HepG2 (cell line): ENCODE results near the gene ZFP36L2. TPM values are rescaled to one million over a fixed set of nuclear protein-coding genes. Genes with fewer than 3 reads are reported as not detected.
A peak's percentile ranks its signal among the peaks of the same experiment; 100 is the strongest.

Experiments used
- ADNP ChIP-seq: sonication (generic); formaldehyde crosslinking; IDR thresholded peaks from 2 replicates; pipeline ENCODE4 v1.4.0; 2020; ENCODE audit warnings: missing genetic modification reagents
- AKAP8 ChIP-seq: sonication (generic); formaldehyde crosslinking; IDR thresholded peaks from 2 replicates; pipeline ENCODE4 v1.5.1; 2020; ENCODE audit warnings: mild to moderate bottlenecking, missing genetic modification reagents
- ARID3A ChIP-seq: IDR thresholded peaks from 2 replicates; pipeline ENCODE4 v1.6.1; 2012; ENCODE audit warnings: low read depth, low read length, improper control_type of control experiment
- ATF1 ChIP-seq: IDR thresholded peaks from 2 replicates; pipeline ENCODE4 v1.6.1; 2016; ENCODE audit warnings: mild to moderate bottlenecking, control low read depth
- ATF5 ChIP-seq: sonication (generic); formaldehyde crosslinking; IDR thresholded peaks from 2 replicates; pipeline ENCODE4 v1.4.0; 2020; ENCODE audit warnings: mild to moderate bottlenecking, low read depth, missing genetic modification reagents
- CAMTA2 ChIP-seq: sonication (generic); formaldehyde crosslinking; IDR thresholded peaks from 2 replicates; pipeline ENCODE4 v1.4.0; 2020; ENCODE audit warnings: mild to moderate bottlenecking, missing genetic modification reagents, borderline replicate concordance
- FOXC1 ChIP-seq: sonication (generic); formaldehyde crosslinking; IDR thresholded peaks from 2 replicates; pipeline ENCODE4 v1.8.0; 2022; ENCODE audit warnings: mild to moderate bottlenecking, missing genetic modification reagents, borderline replicate concordance
- GATAD2A ChIP-seq: IDR thresholded peaks from 2 replicates; pipeline ENCODE4 v1.6.1; 2016
- HDAC2 ChIP-seq: sonication (generic); formaldehyde crosslinking; IDR thresholded peaks from 2 replicates; pipeline ENCODE4 v1.4.0; 2020; ENCODE audit warnings: missing genetic modification reagents
- JARID2 ChIP-seq: sonication (generic); formaldehyde crosslinking; IDR thresholded peaks from 2 replicates; pipeline ENCODE4 v1.8.1; 2023; ENCODE audit warnings: missing genetic modification reagents, inconsistent platforms; ENCODE audit not compliant: insufficient replicate concordance
- KDM1A ChIP-seq: IDR thresholded peaks from 2 replicates; pipeline ENCODE4 v1.6.1; 2016; ENCODE audit warnings: missing compliant biosample characterization
- MAZ ChIP-seq, 2 experiments: sonication (generic) in 1 of 2; formaldehyde crosslinking in 1 of 2; IDR thresholded peaks; 2 replicates each; pipeline versions ENCODE4 v1.5.0 to v1.6.1; 2012 to 2020; ENCODE audit warnings: low read depth in 2 of 2, mild to moderate bottlenecking in 2 of 2, borderline replicate concordance in 1 of 2, improper control_type of control experiment in 1 of 2, low read length in 1 of 2, missing genetic modification reagents in 1 of 2, moderate library complexity in 1 of 2
- PHB2 ChIP-seq: fragments of 450-650 bp; IDR thresholded peaks from 2 replicates; pipeline ENCODE4 v1.6.1; 2018; ENCODE audit not compliant: partially characterized antibody
- RAD21 ChIP-seq: fragments of 450-650 bp; formaldehyde crosslinking; IDR thresholded peaks from 2 replicates; pipeline ENCODE4 v1.5.0; 2020; ENCODE audit warnings: mild to moderate bottlenecking
- ZBTB4 ChIP-seq: sonication (generic); formaldehyde crosslinking; IDR thresholded peaks from 2 replicates; pipeline ENCODE4 v1.4.0; 2020; ENCODE audit warnings: missing genetic modification reagents, mild to moderate bottlenecking, borderline replicate concordance
- ZKSCAN5 ChIP-seq: sonication (generic); formaldehyde crosslinking; IDR thresholded peaks from 2 replicates; pipeline ENCODE4 v1.5.1; 2020; ENCODE audit warnings: mild to moderate bottlenecking, missing genetic modification reagents
- ZKSCAN8 ChIP-seq: IDR thresholded peaks from 2 replicates; pipeline ENCODE4 v1.6.1; 2016; ENCODE audit warnings: borderline replicate concordance, missing genetic modification reagents, missing compliant biosample characterization
- ZNF251 ChIP-seq: sonication (generic); formaldehyde crosslinking; IDR thresholded peaks from 2 replicates; pipeline ENCODE4 v1.9.0; 2021; ENCODE audit warnings: mild to moderate bottlenecking, missing genetic modification reagents
- ZNF556 ChIP-seq: sonication (generic); formaldehyde crosslinking; IDR thresholded peaks from 2 replicates; pipeline ENCODE4 v1.4.0; 2020; ENCODE audit warnings: mild to moderate bottlenecking, missing genetic modification reagents, borderline replicate concordance
- ZNF615 ChIP-seq: sonication (generic); formaldehyde crosslinking; IDR thresholded peaks from 2 replicates; pipeline ENCODE4 v1.5.0; 2020; ENCODE audit warnings: mild to moderate bottlenecking, missing genetic modification reagents, borderline replicate concordance
- ZNF629 ChIP-seq: sonication (generic); formaldehyde crosslinking; conservative IDR thresholded peaks from 2 replicates; pipeline ENCODE4 v1.5.0; 2020; ENCODE audit warnings: missing genetic modification reagents
- ZNF83 ChIP-seq: sonication (generic); formaldehyde crosslinking; IDR thresholded peaks from 2 replicates; pipeline ENCODE4 v1.4.0; 2020; ENCODE audit warnings: missing genetic modification reagents, mild to moderate bottlenecking, borderline replicate concordance
- polyA plus RNA-seq, 8 experiments: library from polyadenylated mRNA; depleted of rRNA in 3 of 8; stranded (reverse) in 7 of 8; unstranded in 1 of 8; fragments of >200 nt; fragmentation: Illumina TruSeq in 4 of 8; extraction: Trizol in 4 of 8; gene quantifications; 2 replicates each; pipeline versions ENCODE4 v1.2.1 to v1.2.3, GENCODE V29; 2011 to 2016; ENCODE audit warnings: low read depth in 4 of 8, missing spikeins in 1 of 8, mixed read lengths in 1 of 8; ENCODE audit not compliant: insufficient read depth in 1 of 8
- total RNA-seq, 5 experiments: library from RNA; depleted of rRNA; stranded (reverse); fragments of >200 nt; fragmentation: Illumina TruSeq; extraction: Trizol; gene quantifications; 2 replicates each; pipeline ENCODE4 v1.2.3, GENCODE V29; 2016; ENCODE audit warnings: low read depth in 1 of 5
- TF ChIP-seq, protein P1 (sequence below): sonication (generic); formaldehyde crosslinking; IDR thresholded peaks from 2 replicates; pipeline ENCODE4 v1.8.0; 2022; ENCODE audit warnings: missing genetic modification reagents, mild to moderate bottlenecking, inconsistent platforms, borderline replicate concordance
- TF ChIP-seq, protein P2 (sequence below): sonication (generic); formaldehyde crosslinking; IDR thresholded peaks from 2 replicates; pipeline ENCODE4 v1.4.0; 2020; ENCODE audit warnings: mild to moderate bottlenecking, missing genetic modification reagents

Gene ZFP36L2
- total and polyA plus RNA-seq, 2 of the 13 experiments (the other 11 are each of a cell fraction or from before 2014, with no cell fraction given) = 11.2 to 21.8 TPM

DNA sequence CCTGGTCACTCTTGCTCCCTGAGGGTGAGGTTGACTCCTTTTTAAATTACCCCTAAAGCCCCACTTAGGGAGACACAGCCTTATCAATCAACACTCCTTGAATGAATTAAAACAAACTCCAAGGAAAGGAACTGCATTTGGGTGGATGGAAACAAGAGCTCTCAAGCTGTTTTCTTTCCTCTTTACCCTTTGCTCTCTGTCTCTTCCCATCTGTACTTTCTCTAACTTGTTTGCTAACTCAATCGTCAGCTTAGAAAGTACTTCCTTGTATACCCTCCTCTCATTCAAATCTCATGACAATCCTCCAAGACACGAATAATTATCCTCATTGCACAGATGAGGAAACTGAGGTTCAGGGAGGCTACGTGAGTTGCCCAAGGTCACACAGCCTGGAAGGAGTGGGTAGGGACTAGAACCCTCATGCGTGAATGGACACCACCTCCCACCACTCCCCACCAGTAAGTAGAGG is 32.7 kb downstream of the ZFP36L2 start (continued):
- no peak for TF ChIP-seq JARID2
- TF ChIP-seq KDM1A (CRISPR knock-in tag) = peak; percentile 97
- TF ChIP-seq ARID3A = no peak
- no peak; the same call in 1 of the 2 replicates for TF ChIP-seq MAZ (IDR thresholded peaks at IDR 0.05; ENCODE audit: borderline replicate concordance, low read depth, low read length)
- no peak for TF ChIP-seq MAZ (CRISPR knock-in tag; IDR thresholded peaks at IDR 0.05; ENCODE audit: low read depth)
- TF ChIP-seq ZNF556 (CRISPR knock-in tag) = 0 out of 2 replicates have a peak, but pooled peaks have one; percentile 16
- no peak for TF ChIP-seq PHB2
- TF ChIP-seq ATF5 (CRISPR knock-in tag) = no peak
- TF ChIP-seq RAD21 (CRISPR knock-in tag) = 0 out of 2 replicates have a peak, but pooled peaks have one; percentile 15
- TF ChIP-seq, protein P1, sequence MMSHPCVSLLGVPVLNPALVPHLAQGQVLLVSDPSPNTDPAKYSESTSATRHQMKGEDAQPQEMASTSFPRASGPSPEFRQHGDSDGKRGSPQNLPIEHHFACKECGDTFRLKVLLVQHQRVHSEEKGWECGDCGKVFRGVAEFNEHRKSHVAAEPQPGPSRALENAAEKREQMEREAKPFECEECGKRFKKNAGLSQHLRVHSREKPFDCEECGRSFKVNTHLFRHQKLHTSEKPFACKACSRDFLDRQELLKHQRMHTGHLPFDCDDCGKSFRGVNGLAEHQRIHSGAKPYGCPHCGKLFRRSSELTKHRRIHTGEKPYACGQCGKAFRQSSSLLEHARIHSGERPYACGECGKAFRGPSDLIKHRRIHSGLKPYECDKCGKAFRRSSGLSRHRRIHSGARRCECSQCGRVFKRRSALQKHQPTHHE (CRISPR knock-in tag) = no peak
- peak; percentile 63; the same call in 1 of the 2 replicates for TF ChIP-seq ATF1 (CRISPR knock-in tag)
- TF ChIP-seq HDAC2 = no peak
- TF ChIP-seq CAMTA2 = no peak
- no peak for TF ChIP-seq ZKSCAN8 (CRISPR knock-in tag)
- no peak for TF ChIP-seq ZBTB4
- no peak for TF ChIP-seq GATAD2A (CRISPR knock-in tag)
- TF ChIP-seq ZNF629 (CRISPR knock-in tag) = no peak; the same call in 1 of the 2 replicates
- TF ChIP-seq ZNF251 (CRISPR knock-in tag) = no peak
- TF ChIP-seq, protein P2, sequence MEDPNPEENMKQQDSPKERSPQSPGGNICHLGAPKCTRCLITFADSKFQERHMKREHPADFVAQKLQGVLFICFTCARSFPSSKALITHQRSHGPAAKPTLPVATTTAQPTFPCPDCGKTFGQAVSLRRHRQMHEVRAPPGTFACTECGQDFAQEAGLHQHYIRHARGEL (CRISPR knock-in tag) = no peak
- TF ChIP-seq ZNF83 (CRISPR knock-in tag) = no peak
- peak; percentile 96 for TF ChIP-seq ADNP (CRISPR knock-in tag)
- TF ChIP-seq ZNF615 (CRISPR knock-in tag) = peak; percentile 70; the same call in 1 of the 2 replicates
- 0 out of 2 replicates have a peak, but pooled peaks have one; percentile 7 for TF ChIP-seq AKAP8
- no peak for TF ChIP-seq ZKSCAN5 (CRISPR knock-in tag)
- peak; percentile 14; the same call in 1 of the 2 replicates for TF ChIP-seq FOXC1 (CRISPR knock-in tag)
